ENCODE data around the gene DEDD. TPM values are rescaled to one million over a fixed set of nuclear protein-coding genes. Genes with fewer than 3 reads are reported as not detected.

Gene DEDD
- polyA plus RNA-seq, 4 donors, result 22.7 to 31.8 (median 24.6) TPM

GRCh38 chr1:161140755-161141400, 8.4 kb upstream of the DEDD start:
- Histone ChIP-seq H3K27me3 (ENCODE audit: control insufficient read depth in 3 of 3, insufficient read depth in 3 of 3, low read length in 3 of 3) (no peaks in the 10 kb centered on the region), H3K27ac (ENCODE audit: low read depth in 1 of 3, low read length in 2 of 3) (no peak overlapping the region), H3K4me3 (ENCODE audit: low read depth in 1 of 3, low read length in 3 of 3) (no peak overlapping the region), H3K4me1 (ENCODE audit: control insufficient read depth in 3 of 3, insufficient read depth in 2 of 3, low read depth in 1 of 3, low read length in 2 of 3) (no peaks in the 10 kb centered on the region), H3K36me3 (ENCODE audit: control insufficient read depth in 3 of 3, insufficient read depth in 2 of 3, low read depth in 1 of 3, low read length in 3 of 3) (no peaks in the 10 kb centered on the region), H3K9me3 (ENCODE audit: control insufficient read depth in 2 of 2, insufficient read depth in 1 of 2, low read depth in 1 of 2, low read length in 1 of 2) (no peaks in the 10 kb centered on the region)
- DNase-seq, result no peak
- 95 to 96% (median 96%) methylated on average over 29 of the region's 29 CpGs for WGBS, 3 donors
- no peak for FAIRE-seq

GRCh38 chr1:161139766-161140165, 7.3 kb upstream of the DEDD start:
- peak; percentile 56 to 67 for DNase-seq
- H3K9me3 ChIP-seq (ENCODE audit: control insufficient read depth in 2 of 2, insufficient read depth in 1 of 2, low read depth in 1 of 2, low read length in 1 of 2), result no peaks in the 10 kb centered on the region
- FAIRE-seq, result no peak
- H3K4me1 ChIP-seq (ENCODE audit: control insufficient read depth in 3 of 3, insufficient read depth in 2 of 3, low read depth in 1 of 3, low read length in 2 of 3), result no peaks in the 10 kb centered on the region
- no peak overlapping the region for H3K4me3 ChIP-seq (ENCODE audit: low read depth in 1 of 3, low read length in 3 of 3)
- H3K27me3 ChIP-seq (ENCODE audit: control insufficient read depth in 3 of 3, insufficient read depth in 3 of 3, low read length in 3 of 3), result no peaks in the 10 kb centered on the region
- H3K36me3 ChIP-seq (ENCODE audit: control insufficient read depth in 3 of 3, insufficient read depth in 2 of 3, low read depth in 1 of 3, low read length in 3 of 3), result peaks cover 0 to 2% (median 0%) of the 10 kb centered on the region in 3 donors
- no peak overlapping the region for H3K27ac ChIP-seq (ENCODE audit: low read depth in 1 of 3, low read length in 2 of 3)
- 24 to 45% (median 43%) methylated on average over 1 of the region's 1 CpG for WGBS, 3 donors

DNA sequence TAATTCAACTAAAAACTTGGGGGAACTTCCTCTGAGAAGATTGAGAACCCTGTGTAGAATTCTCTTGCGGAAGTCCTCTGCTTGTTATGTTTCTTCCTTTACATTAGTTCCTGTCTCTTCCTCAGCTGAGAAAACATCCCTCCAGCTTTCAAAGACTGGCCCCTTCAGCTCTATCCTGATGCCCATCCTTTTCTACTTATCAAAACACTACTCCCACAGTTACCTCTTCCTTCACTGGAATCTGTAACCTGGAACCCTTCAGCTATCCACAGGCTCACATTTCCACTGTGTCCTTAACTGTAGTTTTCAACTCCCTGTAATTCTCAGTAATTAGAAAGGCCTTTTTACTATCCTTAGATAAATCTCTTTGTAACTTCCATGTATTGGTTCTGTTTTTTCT, 6.0 kb upstream of the DEDD start:
- H3K4me1 ChIP-seq (ENCODE audit: control insufficient read depth in 3 of 3, insufficient read depth in 2 of 3, low read depth in 1 of 3, low read length in 2 of 3), result peaks cover 0 to 4% (median 0%) of the 10 kb centered on the region in 3 donors
- no peaks in the 10 kb centered on the region for H3K27me3 ChIP-seq (ENCODE audit: control insufficient read depth in 3 of 3, insufficient read depth in 3 of 3, low read length in 3 of 3)
- WGBS, 3 donors, result 81 to 96% (median 83%) methylated on average over 1 of the region's 1 CpG
- H3K4me3 ChIP-seq (ENCODE audit: low read depth in 1 of 3, low read length in 3 of 3), result no peak overlapping the region
- H3K36me3 ChIP-seq (ENCODE audit: control insufficient read depth in 3 of 3, insufficient read depth in 2 of 3, low read depth in 1 of 3, low read length in 3 of 3), result peaks cover 0 to 6% (median 0%) of the 10 kb centered on the region in 3 donors
- H3K9me3 ChIP-seq (ENCODE audit: control insufficient read depth in 2 of 2, insufficient read depth in 1 of 2, low read depth in 1 of 2, low read length in 1 of 2), result no peaks in the 10 kb centered on the region
- DNase-seq, result no peak
- H3K27ac ChIP-seq (ENCODE audit: low read depth in 1 of 3, low read length in 2 of 3), result no peak overlapping the region
- no peak for FAIRE-seq

- 75 to 91% (median 80%) methylated on average over 3 of the region's 3 CpGs for WGBS, 3 donors
- Histone ChIP-seq H3K27ac (ENCODE audit: low read depth in 1 of 3, low read length in 2 of 3) (no peak overlapping the region), H3K4me3 (ENCODE audit: low read depth in 1 of 3, low read length in 3 of 3) (no peak overlapping the region), H3K4me1 (ENCODE audit: control insufficient read depth in 3 of 3, insufficient read depth in 2 of 3, low read depth in 1 of 3, low read length in 2 of 3) (peaks cover 0 to 4% (median 0%) of the 10 kb centered on the region in 3 donors), H3K9me3 (ENCODE audit: control insufficient read depth in 2 of 2, insufficient read depth in 1 of 2, low read depth in 1 of 2, low read length in 1 of 2) (no peaks in the 10 kb centered on the region), H3K36me3 (ENCODE audit: control insufficient read depth in 3 of 3, insufficient read depth in 2 of 3, low read depth in 1 of 3, low read length in 3 of 3) (peaks cover 0 to 6% (median 0%) of the 10 kb centered on the region in 3 donors), H3K27me3 (ENCODE audit: control insufficient read depth in 3 of 3, insufficient read depth in 3 of 3, low read length in 3 of 3) (no peaks in the 10 kb centered on the region)
- DNase-seq (no peak), FAIRE-seq (no peak)
Observed at GRCh38 chr1:161137881-161138280, 5.4 kb upstream of the DEDD start.

GRCh38 chr1:161133220-161133740, 813 bp upstream of the DEDD start:
- Histone ChIP-seq H3K4me3 (ENCODE audit: low read depth in 1 of 3, low read length in 3 of 3) (peak overlapping the region; percentile 54 to 71 (median 56)), H3K27me3 (ENCODE audit: control insufficient read depth in 3 of 3, insufficient read depth in 3 of 3, low read length in 3 of 3) (no peaks in the 10 kb centered on the region), H3K4me1 (ENCODE audit: control insufficient read depth in 3 of 3, insufficient read depth in 2 of 3, low read depth in 1 of 3, low read length in 2 of 3) (peaks cover 0 to 9% (median 6%) of the 10 kb centered on the region in 3 donors), H3K36me3 (ENCODE audit: control insufficient read depth in 3 of 3, insufficient read depth in 2 of 3, low read depth in 1 of 3, low read length in 3 of 3) (peaks cover 0 to 14% (median 4%) of the 10 kb centered on the region in 3 donors), H3K9me3 (ENCODE audit: control insufficient read depth in 2 of 2, insufficient read depth in 1 of 2, low read depth in 1 of 2, low read length in 1 of 2) (no peaks in the 10 kb centered on the region), H3K27ac (ENCODE audit: low read depth in 1 of 3, low read length in 2 of 3) (peak overlapping the region; percentile 84 to 88 (median 87))
- WGBS, 3 donors, result 2 to 5% (median 3%) methylated on average over 11 of the region's 11 CpGs
- DNase-seq (no peak), FAIRE-seq (no peak)

GRCh38 chr1:161131523-161132409, 701 bp downstream of the DEDD start:
- H3K36me3 ChIP-seq (ENCODE audit: control insufficient read depth in 3 of 3, insufficient read depth in 2 of 3, low read depth in 1 of 3, low read length in 3 of 3), result peaks cover 0 to 16% (median 4%) of the 10 kb centered on the region in 3 donors
- FAIRE-seq (no peak), DNase-seq (peak; percentile 22 to 41)
- H3K4me3 ChIP-seq (ENCODE audit: low read depth in 1 of 3, low read length in 3 of 3), result peak overlapping the region; percentile 56 to 71 (median 71)
- H3K27ac ChIP-seq (ENCODE audit: low read depth in 1 of 3, low read length in 2 of 3), result peak overlapping the region; percentile 84 to 88 (median 87)
- no peaks in the 10 kb centered on the region for H3K27me3 ChIP-seq (ENCODE audit: control insufficient read depth in 3 of 3, insufficient read depth in 3 of 3, low read length in 3 of 3)
- H3K9me3 ChIP-seq (ENCODE audit: control insufficient read depth in 2 of 2, insufficient read depth in 1 of 2, low read depth in 1 of 2, low read length in 1 of 2), result no peaks in the 10 kb centered on the region
- H3K4me1 ChIP-seq (ENCODE audit: control insufficient read depth in 3 of 3, insufficient read depth in 2 of 3, low read depth in 1 of 3, low read length in 2 of 3), result peaks cover 0 to 9% (median 6%) of the 10 kb centered on the region in 3 donors
- WGBS, 3 donors, result 4 to 6% (median 5%) methylated on average over 21 to 22 of the region's 22 CpGs

- peaks cover 0 to 20% (median 4%) of the 10 kb centered on the region in 3 donors for H3K36me3 ChIP-seq (ENCODE audit: control insufficient read depth in 3 of 3, insufficient read depth in 2 of 3, low read depth in 1 of 3, low read length in 3 of 3)
- peaks cover 0 to 9% (median 6%) of the 10 kb centered on the region in 3 donors for H3K4me1 ChIP-seq (ENCODE audit: control insufficient read depth in 3 of 3, insufficient read depth in 2 of 3, low read depth in 1 of 3, low read length in 2 of 3)
- H3K9me3 ChIP-seq (ENCODE audit: control insufficient read depth in 2 of 2, insufficient read depth in 1 of 2, low read depth in 1 of 2, low read length in 1 of 2), result no peaks in the 10 kb centered on the region
- H3K27ac ChIP-seq (ENCODE audit: low read depth in 1 of 3, low read length in 2 of 3), result no peak overlapping the region
- DNase-seq (no peak), FAIRE-seq (no peak)
- H3K4me3 ChIP-seq (ENCODE audit: low read depth in 1 of 3, low read length in 3 of 3), result no peak overlapping the region
- no peaks in the 10 kb centered on the region for H3K27me3 ChIP-seq (ENCODE audit: control insufficient read depth in 3 of 3, insufficient read depth in 3 of 3, low read length in 3 of 3)
- WGBS, 3 donors, result 42 to 63% (median 56%) methylated on average over 1 of the region's 1 CpG
Observed at GRCh38 chr1:161130266-161130665, 2.2 kb downstream of the DEDD start.

GRCh38 chr1:161128591-161129420, 3.7 kb downstream of the DEDD start:
- Histone ChIP-seq H3K4me1 (ENCODE audit: control insufficient read depth in 3 of 3, insufficient read depth in 2 of 3, low read depth in 1 of 3, low read length in 2 of 3) (peaks cover 0 to 8% (median 6%) of the 10 kb centered on the region in 3 donors), H3K36me3 (ENCODE audit: control insufficient read depth in 3 of 3, insufficient read depth in 2 of 3, low read depth in 1 of 3, low read length in 3 of 3) (peaks cover 6 to 25% (median 8%) of the 10 kb centered on the region in 3 donors), H3K27ac (ENCODE audit: low read depth in 1 of 3, low read length in 2 of 3) (no peak overlapping the region), H3K27me3 (ENCODE audit: control insufficient read depth in 3 of 3, insufficient read depth in 3 of 3, low read length in 3 of 3) (no peaks in the 10 kb centered on the region), H3K4me3 (ENCODE audit: low read depth in 1 of 3, low read length in 3 of 3) (no peak overlapping the region), H3K9me3 (ENCODE audit: control insufficient read depth in 2 of 2, insufficient read depth in 1 of 2, low read depth in 1 of 2, low read length in 1 of 2) (no peaks in the 10 kb centered on the region)
- DNase-seq (no peak), FAIRE-seq (no peak)
- WGBS, 3 donors, result 91 to 94% (median 94%) methylated on average over 4 of the region's 4 CpGs

Data from small intestine (tissue), 7 donors.